Ectodermal cell (in vitro differentiated cells): ENCODE data around the gene CHERP.
"Not testable (repeated sequence)": the region's sequence is repeated elsewhere in the genome, so short reads cannot be mapped to it uniquely, and the experiment has no call there.

Experiments
- H3K27ac ChIP-seq: 2 replicates; pipeline ENCODE4 v1.7.0; 2013; ENCODE audit warnings: mild to moderate bottlenecking, low read depth, low read length; ENCODE audit not compliant: insufficient read depth, poor library complexity, severe bottlenecking
- H3K27me3 ChIP-seq: 2 replicates; pipeline ENCODE4 v1.7.0; 2013; ENCODE audit warnings: mild to moderate bottlenecking, low read length; ENCODE audit not compliant: insufficient read depth, control insufficient read depth, poor library complexity, severe bottlenecking
- H3K36me3 ChIP-seq: one replicate; pipeline ENCODE4 v1.7.0; 2013; ENCODE audit warnings: low read length; ENCODE audit not compliant: control insufficient read depth, insufficient read depth
- H3K4me1 ChIP-seq: one replicate; pipeline ENCODE4 v1.7.0; 2013; ENCODE audit warnings: low read length; ENCODE audit not compliant: control insufficient read depth, insufficient read depth
- H3K4me3 ChIP-seq: 2 replicates; pipeline ENCODE4 v1.7.0; 2013; ENCODE audit warnings: low read depth, low read length, control low read depth; ENCODE audit not compliant: insufficient read depth
- H3K9me3 ChIP-seq: 2 replicates; pipeline ENCODE4 v1.7.0; 2013; ENCODE audit warnings: mild to moderate bottlenecking, low read length, moderate library complexity; ENCODE audit not compliant: control insufficient read depth
- WGBS, 2 experiments: methylation state at CpG; one replicate each; pipeline ENCODE4 v1.1.7; 2013; ENCODE audit warnings: missing lambda C conversion rate in 2 of 2; 5-methylcytosine and 5-hydroxymethylcytosine counted together

Gene CHERP

DNA sequence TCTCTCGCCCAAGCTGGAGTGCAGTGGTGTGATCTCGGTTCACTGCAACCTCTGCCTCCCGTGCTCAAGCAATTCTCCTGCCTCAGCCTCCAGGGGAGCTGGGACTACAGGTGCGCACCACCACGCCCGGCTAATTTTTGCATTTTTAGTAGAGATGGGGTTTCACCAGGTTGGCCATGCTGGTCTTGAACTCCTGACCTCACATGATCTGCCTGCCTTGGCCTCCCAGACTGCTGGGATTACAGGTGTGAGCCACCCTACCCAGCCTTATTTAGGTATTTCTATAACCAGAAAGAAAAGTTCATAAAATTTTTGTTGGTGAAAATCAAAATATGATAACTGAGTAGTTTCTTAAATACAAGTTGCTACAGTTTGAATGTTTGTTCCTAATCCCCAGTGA, 1.5 kb upstream of the CHERP start:
- H3K9me3 ChIP-seq, H3K4me1 ChIP-seq, H3K4me3 ChIP-seq, H3K27ac ChIP-seq, H3K27me3 ChIP-seq, H3K36me3 ChIP-seq: not testable (repeated sequence)
- WGBS, 2 experiments, result 91% methylated on average over 6 of the region's 6 CpGs

GRCh38 chr19:16542910-16543472, 754 bp upstream of the CHERP start:
- 9 to 13% methylated on average over 15 of the region's 15 CpGs for WGBS, 2 experiments

GRCh38 chr19:16541526-16542044, 652 bp downstream of the CHERP start:
- 4 to 5% methylated on average over 29 of the region's 29 CpGs for WGBS, 2 experiments
- Histone ChIP-seq H3K27ac (peak overlapping the region; percentile 56), H3K4me3 (peak overlapping the region; percentile 100), H3K27me3 (no peaks in the 10 kb centered on the region), H3K36me3 (peaks cover 6% of the 10 kb centered on the region), H3K4me1 (peaks cover 9% of the 10 kb centered on the region), H3K9me3 (no peaks in the 10 kb centered on the region)

More at GRCh38 chr19:16542910-16543472, 754 bp upstream of the CHERP start:
- H3K4me3 ChIP-seq, result peak overlapping the region; percentile 100
- no peaks in the 10 kb centered on the region for H3K9me3 ChIP-seq
- H3K36me3 ChIP-seq, result peaks cover 6% of the 10 kb centered on the region
- no peaks in the 10 kb centered on the region for H3K27me3 ChIP-seq
- H3K4me1 ChIP-seq, result peaks cover 9% of the 10 kb centered on the region
- peak overlapping the region; percentile 44 for H3K27ac ChIP-seq

- peak overlapping the region; percentile 100 for H3K4me3 ChIP-seq
- H3K9me3 ChIP-seq, result no peaks in the 10 kb centered on the region
- H3K27me3 ChIP-seq, result no peaks in the 10 kb centered on the region
- H3K27ac ChIP-seq, result no peak overlapping the region
- peaks cover 9% of the 10 kb centered on the region for H3K4me1 ChIP-seq
- WGBS, 2 experiments, result 91 to 93% methylated on average over 12 of the region's 12 CpGs
- peaks cover 6% of the 10 kb centered on the region for H3K36me3 ChIP-seq
Observed at GRCh38 chr19:16540948-16541347, 1.3 kb downstream of the CHERP start.

GRCh38 chr19:16537111-16537510, 5.1 kb downstream of the CHERP start:
- peaks cover 9% of the 10 kb centered on the region for H3K4me1 ChIP-seq
- no peaks in the 10 kb centered on the region for H3K27me3 ChIP-seq
- H3K27ac ChIP-seq, result no peak overlapping the region
- WGBS, 2 experiments, result 95% methylated on average over 13 of the region's 13 CpGs
- H3K4me3 ChIP-seq, result no peak overlapping the region
- no peaks in the 10 kb centered on the region for H3K9me3 ChIP-seq
- H3K36me3 ChIP-seq, result peaks cover 32% of the 10 kb centered on the region

GRCh38 chr19:16536130-16536529, 6.1 kb downstream of the CHERP start:
- no peak overlapping the region for H3K4me3 ChIP-seq
- no peak overlapping the region for H3K27ac ChIP-seq
- H3K4me1 ChIP-seq, result peaks cover 7% of the 10 kb centered on the region
- H3K9me3 ChIP-seq, result no peaks in the 10 kb centered on the region
- 94% methylated on average over 9 of the region's 9 CpGs for WGBS, 2 experiments
- peaks cover 41% of the 10 kb centered on the region for H3K36me3 ChIP-seq
- no peaks in the 10 kb centered on the region for H3K27me3 ChIP-seq

DNA sequence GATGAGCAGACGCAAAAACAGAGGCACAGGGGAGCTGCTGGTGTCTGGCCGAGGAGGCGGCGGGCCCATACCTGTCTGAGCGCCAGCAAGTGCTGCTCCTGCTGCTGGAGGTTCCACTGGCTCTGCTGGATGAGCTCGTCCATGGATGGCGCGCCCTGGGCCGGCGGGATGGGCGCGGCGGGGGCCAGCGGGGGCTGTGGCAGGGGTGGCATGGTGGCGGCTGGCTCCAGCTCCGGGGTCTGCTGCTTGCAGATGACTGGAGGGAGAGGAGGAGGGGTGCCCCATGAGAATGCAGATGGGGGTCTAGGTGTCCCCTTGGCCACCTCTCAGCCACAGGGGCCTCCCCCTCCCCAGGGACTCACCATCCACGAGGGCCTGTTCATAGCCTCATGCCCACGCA, 6.9 kb downstream of the CHERP start:
- Histone ChIP-seq H3K27ac (no peak overlapping the region), H3K27me3 (no peaks in the 10 kb centered on the region), H3K36me3 (peaks cover 48% of the 10 kb centered on the region), H3K9me3 (no peaks in the 10 kb centered on the region), H3K4me1 (no peaks in the 10 kb centered on the region), H3K4me3 (no peak overlapping the region)
- WGBS, 2 experiments, result 96 to 97% methylated on average over 18 of the region's 18 CpGs

GRCh38 chr19:16532440-16533234, 9.6 kb downstream of the CHERP start:
- Histone ChIP-seq H3K36me3 (peaks cover 67% of the 10 kb centered on the region), H3K27me3 (no peaks in the 10 kb centered on the region), H3K9me3 (no peaks in the 10 kb centered on the region), H3K4me1 (no peaks in the 10 kb centered on the region), H3K27ac (no peak overlapping the region), H3K4me3 (no peak overlapping the region)
- 96 to 97% methylated on average over 47 of the region's 47 CpGs for WGBS, 2 experiments

DNA sequence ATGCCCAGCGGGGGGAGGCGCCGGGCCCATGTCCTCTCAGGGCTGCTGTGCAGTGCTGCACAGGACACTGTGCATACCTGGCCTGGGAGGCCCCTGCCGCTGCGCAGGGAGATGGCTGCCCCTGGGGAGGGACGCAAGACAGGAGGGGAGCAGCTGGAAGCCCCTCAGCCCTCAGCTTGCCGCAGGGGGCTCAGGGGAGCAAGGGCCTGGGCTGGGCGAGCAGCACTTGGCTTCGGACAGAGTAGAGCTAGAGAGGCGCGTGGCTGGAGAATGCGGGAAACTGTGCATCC, 10.9 kb downstream of the CHERP start:
- WGBS, 2 experiments, result 96 to 98% methylated on average over 12 of the region's 12 CpGs
- Histone ChIP-seq H3K36me3 (peaks cover 74% of the 10 kb centered on the region), H3K4me1 (no peaks in the 10 kb centered on the region), H3K9me3 (no peaks in the 10 kb centered on the region), H3K27me3 (no peaks in the 10 kb centered on the region), H3K27ac (no peak overlapping the region), H3K4me3 (no peak overlapping the region)

DNA sequence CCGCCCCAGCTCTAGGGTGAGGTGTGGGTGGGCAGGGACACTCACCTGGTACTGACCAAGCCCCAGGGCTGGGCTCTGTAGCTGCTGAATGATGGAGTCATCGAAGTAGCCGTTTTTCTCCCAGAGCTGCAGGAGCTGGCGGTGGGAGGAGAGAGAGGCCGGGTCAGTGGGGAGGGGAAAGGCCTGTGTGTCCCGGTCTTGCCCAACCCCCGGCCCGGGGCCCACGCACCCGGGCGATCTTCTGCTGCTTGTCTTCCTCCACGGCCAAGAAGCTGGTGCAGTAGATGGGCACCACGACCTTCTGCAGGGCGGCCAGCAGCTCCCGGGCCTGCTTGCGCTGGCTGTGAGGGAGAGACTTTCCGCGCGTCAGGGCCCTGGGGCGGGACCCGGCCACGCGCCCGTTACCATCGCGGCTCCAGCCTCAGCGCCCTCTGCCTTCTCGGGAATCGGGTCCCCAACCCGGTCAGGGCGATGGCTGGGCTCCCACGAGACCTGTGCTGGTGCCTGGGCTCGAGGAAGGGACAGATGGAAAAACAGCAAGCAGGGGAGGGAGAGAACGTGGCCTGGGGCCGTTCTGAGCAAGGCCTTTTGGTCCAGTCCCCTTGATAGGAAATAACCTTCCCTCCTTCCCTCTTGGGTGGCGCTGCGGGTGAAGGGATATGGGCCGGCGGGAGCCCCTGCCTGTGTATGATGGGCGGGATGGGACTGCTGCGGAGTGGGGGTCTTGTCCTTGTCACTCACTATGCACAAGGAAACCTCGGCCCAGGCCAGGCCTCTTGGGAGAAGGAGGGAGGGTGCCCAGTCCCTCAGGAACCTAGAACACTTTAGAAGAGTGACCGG, 11.5 kb downstream of the CHERP start:
- Histone ChIP-seq H3K27ac (no peak overlapping the region), H3K27me3 (no peaks in the 10 kb centered on the region), H3K4me3 (no peak overlapping the region), H3K9me3 (no peaks in the 10 kb centered on the region), H3K36me3 (peaks cover 75% of the 10 kb centered on the region), H3K4me1 (no peaks in the 10 kb centered on the region)
- WGBS, 2 experiments, result 96 to 97% methylated on average over 43 of the region's 43 CpGs
